ENCODE measurements around the gene LY6G6C. TPM values are rescaled to one million over a fixed set of nuclear protein-coding genes. Genes with fewer than 3 reads are reported as not detected.

LY6G6C gene
- total RNA-seq, 1 experiment from 2014 or later, result not detected

DNA sequence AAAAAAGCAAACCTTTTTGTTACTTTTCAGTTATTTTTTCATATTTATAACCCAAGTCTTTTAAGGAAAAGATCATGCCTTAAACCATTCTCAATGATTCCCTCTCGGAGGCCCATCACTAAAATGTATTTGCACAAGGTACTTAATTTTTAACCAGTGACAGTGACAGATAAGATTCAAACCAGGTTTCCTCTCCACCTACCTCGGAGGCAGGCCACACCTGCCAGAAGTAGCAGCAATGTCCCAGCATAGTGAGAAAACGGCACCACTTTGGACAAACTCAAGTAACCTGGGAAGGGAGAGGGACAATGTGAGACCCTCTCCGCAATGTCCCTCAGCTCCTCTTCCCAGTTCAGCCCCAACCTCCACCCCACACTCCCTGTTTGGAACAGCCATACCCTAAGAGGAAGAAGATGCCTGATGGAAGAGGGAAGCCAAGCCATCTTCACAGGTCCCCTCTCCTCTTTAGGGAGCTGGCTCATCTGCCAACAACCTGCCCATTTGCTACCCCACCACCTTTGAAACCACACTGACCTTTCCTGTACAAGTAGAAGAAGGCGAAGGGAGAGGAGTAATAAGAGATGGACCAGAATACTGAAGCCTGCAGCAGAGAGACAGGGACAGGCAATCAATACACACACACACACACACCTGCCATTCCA lies 20.7 kb downstream of the LY6G6C start:
- Histone ChIP-seq H3K4me2 (ENCODE audit: low read depth, low read length, poor library complexity, severe bottlenecking) (peak overlapping the region; percentile 93), H3K27me3 (ENCODE audit: low read length) (no peaks in the 10 kb centered on the region), H3K9me3 (ENCODE audit: low read length) (no peaks in the 10 kb centered on the region), H3K36me3 (ENCODE audit: insufficient read depth, low read length) (no peaks in the 10 kb centered on the region; the same call in 1 of the 2 replicates), H3K79me2 (ENCODE audit: low read length) (peaks cover 27% of the 10 kb centered on the region), H3K9me2 (replicated peaks; ENCODE audit: insufficient read depth, low read length) (no peaks in the 10 kb centered on the region), H2AFZ (ENCODE audit: low read length) (no peak overlapping the region), H4K20me1 (ENCODE audit: insufficient read depth, low read depth, low read length) (no peaks in the 10 kb centered on the region), H3K9ac (ENCODE audit: low read length) (peak overlapping the region; percentile 92), H3K27ac (ENCODE audit: low read length) (peak overlapping the region; percentile 86), H3K4me1 (ENCODE audit: low read length) (peaks cover 34% of the 10 kb centered on the region), H3K4me3 (ENCODE audit: low read length) (peak overlapping the region; percentile 84)
- DNase-seq, result no peak

DNA sequence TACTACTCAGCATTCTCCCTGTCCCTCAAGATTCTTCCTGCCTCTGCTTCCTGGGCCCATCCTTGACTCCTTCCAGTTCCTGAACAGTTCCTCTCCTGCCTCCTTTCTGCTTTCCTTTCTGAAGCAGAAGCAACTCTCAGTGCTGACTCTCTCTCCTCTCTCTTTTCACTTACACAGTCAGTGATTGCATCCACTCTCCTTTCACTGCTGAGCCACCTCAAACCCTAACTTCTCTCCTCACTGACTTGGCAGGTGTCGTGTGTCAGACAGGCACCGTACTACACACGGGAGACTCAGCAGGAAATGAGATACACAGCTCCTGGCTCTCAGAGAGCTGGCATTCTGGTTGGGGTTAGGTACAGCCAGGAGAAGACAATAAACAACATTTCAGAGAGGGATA lies 24.0 kb downstream of the LY6G6C start:
- Histone ChIP-seq H3K36me3 (ENCODE audit: insufficient read depth, low read length) (no peaks in the 10 kb centered on the region; the same call in 1 of the 2 replicates), H3K79me2 (ENCODE audit: low read length) (peaks cover 23% of the 10 kb centered on the region), H3K27ac (ENCODE audit: low read length) (peak overlapping the region; percentile 12; the same call in 1 of the 2 replicates), H3K4me2 (ENCODE audit: low read depth, low read length, poor library complexity, severe bottlenecking) (no peak overlapping the region), H3K4me3 (ENCODE audit: low read length) (no peak overlapping the region), H3K9me2 (replicated peaks; ENCODE audit: insufficient read depth, low read length) (no peaks in the 10 kb centered on the region), H3K9ac (ENCODE audit: low read length) (no peak overlapping the region), H3K4me1 (ENCODE audit: low read length) (peaks cover 26% of the 10 kb centered on the region), H2AFZ (ENCODE audit: low read length) (no peak overlapping the region), H3K27me3 (ENCODE audit: low read length) (no peaks in the 10 kb centered on the region), H4K20me1 (ENCODE audit: insufficient read depth, low read depth, low read length) (no peaks in the 10 kb centered on the region), H3K9me3 (ENCODE audit: low read length) (no peaks in the 10 kb centered on the region)
- no peak for DNase-seq

- no peaks in the 10 kb centered on the region for H3K79me2 ChIP-seq (ENCODE audit: low read length)
- peaks cover 20% of the 10 kb centered on the region for H3K4me1 ChIP-seq (ENCODE audit: low read length)
- no peaks in the 10 kb centered on the region for H3K9me3 ChIP-seq (ENCODE audit: low read length)
- DNase-seq, result no peak
- H3K9me2 ChIP-seq (replicated peaks; ENCODE audit: insufficient read depth, low read length), result no peaks in the 10 kb centered on the region
- H3K27me3 ChIP-seq (ENCODE audit: low read length), result no peaks in the 10 kb centered on the region
- H3K36me3 ChIP-seq (ENCODE audit: insufficient read depth, low read length), result peaks cover 8% of the 10 kb centered on the region; the same call in 1 of the 2 replicates
- no peak overlapping the region for H3K27ac ChIP-seq (ENCODE audit: low read length)
- H3K4me3 ChIP-seq (ENCODE audit: low read length), result no peak overlapping the region
- no peak overlapping the region for H2AFZ ChIP-seq (ENCODE audit: low read length)
- no peak overlapping the region for H3K9ac ChIP-seq (ENCODE audit: low read length)
- H4K20me1 ChIP-seq (ENCODE audit: insufficient read depth, low read depth, low read length), result no peaks in the 10 kb centered on the region
- no peak overlapping the region for H3K4me2 ChIP-seq (ENCODE audit: low read depth, low read length, poor library complexity, severe bottlenecking)
Measured at GRCh38 chr6:31693535-31693934, 28.0 kb downstream of the LY6G6C start.

- Histone ChIP-seq H4K20me1 (ENCODE audit: insufficient read depth, low read depth, low read length) (no peaks in the 10 kb centered on the region), H3K27ac (ENCODE audit: low read length) (no peak overlapping the region), H2AFZ (ENCODE audit: low read length) (no peak overlapping the region), H3K36me3 (ENCODE audit: insufficient read depth, low read length) (peaks cover 11% of the 10 kb centered on the region; the same call in 1 of the 2 replicates), H3K9me2 (replicated peaks; ENCODE audit: insufficient read depth, low read length) (no peaks in the 10 kb centered on the region), H3K9ac (ENCODE audit: low read length) (no peak overlapping the region), H3K4me3 (ENCODE audit: low read length) (no peak overlapping the region), H3K9me3 (ENCODE audit: low read length) (no peaks in the 10 kb centered on the region), H3K79me2 (ENCODE audit: low read length) (no peaks in the 10 kb centered on the region), H3K4me1 (ENCODE audit: low read length) (peaks cover 17% of the 10 kb centered on the region), H3K4me2 (ENCODE audit: low read depth, low read length, poor library complexity, severe bottlenecking) (no peak overlapping the region), H3K27me3 (ENCODE audit: low read length) (no peaks in the 10 kb centered on the region)
- no peak for DNase-seq
Measured at GRCh38 chr6:31692886-31693285, 28.7 kb downstream of the LY6G6C start.

DNA sequence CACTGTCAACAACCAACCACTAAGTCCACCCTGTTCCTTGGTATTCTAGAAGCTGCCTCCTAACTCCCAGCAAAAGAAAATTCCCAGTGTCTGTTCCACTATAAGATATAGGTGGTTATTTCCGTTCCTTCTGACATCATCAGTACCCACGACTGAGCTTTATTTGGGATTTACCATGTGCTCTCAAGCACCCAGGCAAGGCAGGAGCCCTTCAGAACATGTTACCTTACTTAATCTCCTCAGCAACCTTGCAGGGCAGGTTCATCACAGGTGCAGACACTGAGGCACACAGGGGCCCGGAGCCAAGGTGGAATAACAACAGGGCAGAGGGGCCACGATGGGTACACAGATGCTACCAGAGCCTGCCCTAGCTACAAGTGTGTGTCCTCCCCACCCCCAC lies 29.2 kb downstream of the LY6G6C start:
- Histone ChIP-seq H3K27me3 (ENCODE audit: low read length) (no peaks in the 10 kb centered on the region), H3K4me1 (ENCODE audit: low read length) (peaks cover 13% of the 10 kb centered on the region), H2AFZ (ENCODE audit: low read length) (no peak overlapping the region), H3K27ac (ENCODE audit: low read length) (no peak overlapping the region), H3K4me3 (ENCODE audit: low read length) (no peak overlapping the region), H3K9me2 (replicated peaks; ENCODE audit: insufficient read depth, low read length) (no peaks in the 10 kb centered on the region), H3K9me3 (ENCODE audit: low read length) (no peaks in the 10 kb centered on the region), H3K79me2 (ENCODE audit: low read length) (no peaks in the 10 kb centered on the region), H4K20me1 (ENCODE audit: insufficient read depth, low read depth, low read length) (no peaks in the 10 kb centered on the region), H3K9ac (ENCODE audit: low read length) (no peak overlapping the region), H3K4me2 (ENCODE audit: low read depth, low read length, poor library complexity, severe bottlenecking) (no peak overlapping the region), H3K36me3 (ENCODE audit: insufficient read depth, low read length) (peaks cover 11% of the 10 kb centered on the region; the same call in 1 of the 2 replicates)
- no peak for DNase-seq

- no peaks in the 10 kb centered on the region for H3K27me3 ChIP-seq (ENCODE audit: low read length)
- no peak overlapping the region for H3K27ac ChIP-seq (ENCODE audit: low read length)
- no peak overlapping the region for H3K9ac ChIP-seq (ENCODE audit: low read length)
Measured at GRCh38 chr6:31691564-31692108, 29.9 kb downstream of the LY6G6C start.

DNA sequence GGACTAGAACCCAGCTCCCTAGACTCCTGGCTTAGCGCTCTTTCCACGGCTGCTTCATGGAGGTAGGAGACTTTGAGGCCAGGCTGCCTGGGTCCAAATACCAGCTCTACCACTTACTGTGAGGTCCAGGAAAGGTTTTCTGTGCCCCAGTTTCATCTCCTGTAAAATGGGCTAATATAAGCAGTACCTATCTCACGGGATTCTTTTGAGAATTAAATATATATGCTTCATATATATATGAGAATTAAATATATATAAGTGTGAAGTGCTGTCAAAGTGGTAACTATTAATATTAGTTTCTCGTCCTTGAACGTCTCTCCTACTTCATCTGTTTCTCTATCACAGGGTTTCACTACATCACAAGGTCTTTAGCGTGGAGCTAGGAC lies 30.5 kb downstream of the LY6G6C start:
- Histone ChIP-seq H3K79me2 (ENCODE audit: low read length) (no peaks in the 10 kb centered on the region), H3K4me1 (ENCODE audit: low read length) (peaks cover 13% of the 10 kb centered on the region), H3K4me3 (ENCODE audit: low read length) (no peak overlapping the region), H3K9me3 (ENCODE audit: low read length) (no peaks in the 10 kb centered on the region), H3K4me2 (ENCODE audit: low read depth, low read length, poor library complexity, severe bottlenecking) (no peak overlapping the region), H3K36me3 (ENCODE audit: insufficient read depth, low read length) (peaks cover 11% of the 10 kb centered on the region; the same call in 1 of the 2 replicates), H3K9me2 (replicated peaks; ENCODE audit: insufficient read depth, low read length) (no peaks in the 10 kb centered on the region), H3K9ac (ENCODE audit: low read length) (no peak overlapping the region), H4K20me1 (ENCODE audit: insufficient read depth, low read depth, low read length) (no peaks in the 10 kb centered on the region), H3K27ac (ENCODE audit: low read length) (no peak overlapping the region), H3K27me3 (ENCODE audit: low read length) (no peaks in the 10 kb centered on the region), H2AFZ (ENCODE audit: low read length) (no peak overlapping the region)
- no peak for DNase-seq

More at GRCh38 chr6:31691564-31692108, 29.9 kb downstream of the LY6G6C start:
- H2AFZ ChIP-seq (ENCODE audit: low read length), result no peak overlapping the region
- no peak for DNase-seq
- H3K4me2 ChIP-seq (ENCODE audit: low read depth, low read length, poor library complexity, severe bottlenecking), result no peak overlapping the region
- H3K9me3 ChIP-seq (ENCODE audit: low read length), result no peaks in the 10 kb centered on the region
- H3K9me2 ChIP-seq (replicated peaks; ENCODE audit: insufficient read depth, low read length), result no peaks in the 10 kb centered on the region
- no peak overlapping the region for H3K4me3 ChIP-seq (ENCODE audit: low read length)
- peaks cover 13% of the 10 kb centered on the region for H3K4me1 ChIP-seq (ENCODE audit: low read length)
- no peaks in the 10 kb centered on the region for H4K20me1 ChIP-seq (ENCODE audit: insufficient read depth, low read depth, low read length)
- H3K36me3 ChIP-seq (ENCODE audit: insufficient read depth, low read length), result peaks cover 11% of the 10 kb centered on the region; the same call in 1 of the 2 replicates
- H3K79me2 ChIP-seq (ENCODE audit: low read length), result no peaks in the 10 kb centered on the region

- Histone ChIP-seq H2AFZ (ENCODE audit: low read length) (no peak overlapping the region), H3K27ac (ENCODE audit: low read length) (no peak overlapping the region), H4K20me1 (ENCODE audit: insufficient read depth, low read depth, low read length) (no peaks in the 10 kb centered on the region), H3K9me3 (ENCODE audit: low read length) (no peaks in the 10 kb centered on the region), H3K9ac (ENCODE audit: low read length) (no peak overlapping the region), H3K4me3 (ENCODE audit: low read length) (no peak overlapping the region), H3K4me1 (ENCODE audit: low read length) (peaks cover 13% of the 10 kb centered on the region), H3K79me2 (ENCODE audit: low read length) (no peaks in the 10 kb centered on the region), H3K4me2 (ENCODE audit: low read depth, low read length, poor library complexity, severe bottlenecking) (no peak overlapping the region), H3K36me3 (ENCODE audit: insufficient read depth, low read length) (peaks cover 11% of the 10 kb centered on the region; the same call in 1 of the 2 replicates), H3K9me2 (replicated peaks; ENCODE audit: insufficient read depth, low read length) (no peaks in the 10 kb centered on the region), H3K27me3 (ENCODE audit: low read length) (no peaks in the 10 kb centered on the region)
- no peak for DNase-seq
Measured at GRCh38 chr6:31690231-31691077, 31.1 kb downstream of the LY6G6C start.

Measured in Karpas-422 (cell line).